ENCODE data around the gene MTFMT. TPM values are rescaled to one million over a fixed set of nuclear protein-coding genes. Genes with fewer than 3 reads are reported as not detected.
"Not testable (repeated sequence)": the region's sequence is repeated elsewhere in the genome, so short reads cannot be mapped to it uniquely, and the experiment has no call there.

Gene MTFMT
- total RNA-seq, 1 donor from 2014 or later: 19.8 TPM

DNA sequence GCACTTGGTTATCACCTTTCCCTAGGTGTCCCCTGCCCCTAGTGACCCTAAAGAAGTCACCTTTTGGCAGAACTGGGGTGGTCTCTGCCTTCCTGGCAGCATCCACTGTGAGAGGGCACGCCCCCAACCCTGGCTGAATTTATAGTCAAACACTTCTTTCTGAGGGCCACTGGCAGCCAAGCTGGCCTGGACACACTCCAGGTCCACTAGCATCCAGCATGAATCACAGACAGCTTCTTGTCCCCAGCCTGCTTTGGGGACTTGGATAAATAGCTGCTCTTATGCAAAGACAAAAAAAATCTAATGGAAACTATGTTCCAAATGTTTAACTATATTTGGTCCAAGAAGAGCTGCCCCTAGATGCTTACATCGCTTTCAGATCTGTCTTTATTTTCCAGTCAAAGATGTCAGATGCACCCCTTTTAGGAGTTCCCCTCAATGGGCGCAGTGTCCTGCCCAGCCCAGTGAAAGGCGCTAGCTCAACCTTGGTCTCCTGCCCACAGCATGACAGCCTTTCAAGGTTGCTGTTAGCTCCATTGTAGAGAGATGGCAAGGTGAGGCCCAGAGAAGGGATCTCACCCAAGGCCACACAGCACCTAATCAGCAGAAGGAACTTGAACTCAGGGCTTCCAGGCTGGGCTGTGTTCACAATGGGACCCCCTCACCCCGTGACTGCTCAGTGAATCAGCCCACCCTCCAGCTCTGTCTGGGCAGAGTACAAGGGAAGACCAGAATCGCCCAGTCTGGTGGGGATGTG is 31.4 kb upstream of the MTFMT start:
- DNase-seq (ENCODE audit: low spot score): no peak

- DNase-seq (ENCODE audit: low spot score): no peak
Observed at GRCh38 chr15:65059931-65060596, 30.6 kb upstream of the MTFMT start.

- no peak for DNase-seq (ENCODE audit: low spot score)
Observed at GRCh38 chr15:65059369-65059750, 29.9 kb upstream of the MTFMT start.

DNA sequence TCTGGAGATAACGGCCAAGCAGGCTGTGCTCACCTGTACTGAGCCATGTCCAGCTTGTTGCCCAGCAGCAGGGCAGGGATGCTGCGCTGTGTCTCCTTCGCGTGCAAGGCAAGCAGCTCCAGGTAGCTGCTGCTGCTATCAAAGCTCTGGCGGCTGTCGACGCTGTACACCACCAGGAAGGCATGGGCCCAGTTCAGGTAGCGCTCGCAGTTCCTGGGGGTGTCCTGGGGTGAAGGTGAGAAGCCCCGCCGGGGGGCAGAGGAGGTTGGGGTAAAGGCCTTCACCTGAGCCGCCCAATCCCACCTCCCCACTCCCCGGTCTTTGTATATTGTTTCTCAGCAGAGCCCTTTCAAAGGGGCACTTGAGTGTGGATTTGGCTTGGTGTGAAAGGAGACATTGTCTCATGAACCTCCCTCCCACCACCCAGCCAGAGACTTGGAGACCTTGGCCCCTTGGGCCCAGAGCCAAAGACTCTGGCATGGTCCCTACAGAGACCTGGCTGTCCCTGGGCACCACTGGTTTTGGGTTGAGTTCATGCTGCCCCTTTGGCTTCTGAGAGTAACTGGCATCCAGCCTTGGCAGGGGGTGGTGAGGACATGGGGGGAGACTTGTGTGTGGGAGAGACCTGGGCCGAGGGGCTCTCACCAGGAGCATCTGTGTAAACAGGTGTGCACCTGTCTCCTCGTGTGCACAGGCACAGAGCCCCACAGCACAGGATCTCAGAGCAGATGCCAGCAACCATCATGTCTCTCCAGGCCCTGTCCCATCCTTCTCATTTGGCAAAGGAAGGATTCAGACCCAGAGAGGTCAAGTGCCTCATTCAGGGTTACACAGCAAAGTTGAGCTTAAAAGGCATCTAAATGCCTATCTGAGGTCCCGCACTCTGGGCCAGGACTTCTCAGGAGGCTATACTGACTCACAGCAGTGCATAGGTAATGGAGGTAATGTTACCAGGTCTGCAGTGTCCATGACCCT is 29.2 kb upstream of the MTFMT start:
- no peak for DNase-seq (ENCODE audit: low spot score)

DNA sequence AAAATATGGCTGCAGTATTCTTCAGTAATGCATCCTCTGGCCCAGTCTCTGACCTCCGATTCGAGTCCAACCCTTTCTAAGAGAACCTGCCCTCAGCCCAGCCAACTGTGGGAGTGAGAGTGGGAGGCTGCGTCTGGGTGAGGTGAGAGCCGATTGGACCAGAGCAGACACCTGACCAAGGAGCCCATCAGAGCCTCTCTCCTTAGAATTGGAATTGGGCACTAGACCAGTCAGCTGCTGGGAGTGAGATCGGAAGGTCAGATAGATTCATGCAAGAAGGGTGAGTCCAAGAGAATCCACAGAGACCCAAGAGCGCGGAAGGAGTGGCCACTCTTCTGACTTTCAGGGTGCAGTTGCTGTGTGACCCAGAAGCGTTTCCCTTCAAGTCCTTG is 28.1 kb upstream of the MTFMT start:
- no peak for DNase-seq (ENCODE audit: low spot score)

DNA sequence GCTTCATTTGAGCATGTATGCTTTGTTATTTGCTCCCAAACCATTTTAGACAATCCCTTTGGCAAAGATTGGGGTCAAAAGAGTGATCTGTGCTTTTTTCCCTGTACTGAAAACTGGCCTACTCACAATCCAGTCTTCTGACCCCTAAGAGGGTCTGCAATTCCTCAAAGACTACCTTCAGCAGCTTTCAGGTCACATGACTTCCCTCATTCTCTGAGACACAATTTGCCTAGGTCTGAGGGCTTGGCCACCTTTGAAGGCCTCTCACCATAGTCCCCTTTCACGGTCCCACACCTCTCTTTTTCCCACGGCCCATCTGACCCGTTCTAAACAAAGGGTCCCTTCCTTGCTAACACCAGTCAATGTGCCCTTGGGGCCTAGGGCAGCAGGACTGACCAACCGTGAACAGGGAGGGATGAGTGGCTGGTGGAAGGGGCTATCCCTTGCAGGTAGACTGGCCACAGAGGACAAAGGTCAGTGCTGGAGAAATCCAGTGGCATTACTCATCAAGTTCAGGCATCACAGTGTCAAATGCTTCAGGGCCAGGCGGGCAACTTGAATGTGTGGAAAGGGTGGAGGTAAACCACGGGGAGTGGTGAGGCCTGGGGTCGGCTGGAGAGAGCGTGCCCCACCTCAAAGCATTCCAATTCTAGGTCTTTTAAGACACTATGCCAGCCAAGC is 27.6 kb upstream of the MTFMT start:
- no peak for DNase-seq (ENCODE audit: low spot score)

DNA sequence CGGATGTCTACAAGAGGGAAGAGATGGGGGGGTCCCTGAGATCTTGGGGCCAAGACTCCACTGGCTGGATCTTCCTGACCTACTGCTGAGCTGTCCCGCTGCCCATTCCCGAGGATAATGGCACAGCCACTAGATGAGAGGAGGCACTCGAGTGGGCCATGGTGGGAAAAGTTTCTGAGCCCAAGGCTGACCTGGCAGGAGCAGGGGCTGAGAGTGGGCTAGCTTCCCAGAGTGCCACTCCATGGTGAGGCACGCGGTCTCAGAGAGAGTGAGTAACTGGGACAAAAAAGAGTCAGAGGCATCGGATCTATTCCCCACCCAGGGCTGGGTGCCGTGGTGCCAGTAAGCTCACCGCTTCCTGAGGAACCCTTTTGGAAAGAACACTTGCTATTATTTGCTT is 26.7 kb upstream of the MTFMT start:
- no peak for DNase-seq (ENCODE audit: low spot score)

DNA sequence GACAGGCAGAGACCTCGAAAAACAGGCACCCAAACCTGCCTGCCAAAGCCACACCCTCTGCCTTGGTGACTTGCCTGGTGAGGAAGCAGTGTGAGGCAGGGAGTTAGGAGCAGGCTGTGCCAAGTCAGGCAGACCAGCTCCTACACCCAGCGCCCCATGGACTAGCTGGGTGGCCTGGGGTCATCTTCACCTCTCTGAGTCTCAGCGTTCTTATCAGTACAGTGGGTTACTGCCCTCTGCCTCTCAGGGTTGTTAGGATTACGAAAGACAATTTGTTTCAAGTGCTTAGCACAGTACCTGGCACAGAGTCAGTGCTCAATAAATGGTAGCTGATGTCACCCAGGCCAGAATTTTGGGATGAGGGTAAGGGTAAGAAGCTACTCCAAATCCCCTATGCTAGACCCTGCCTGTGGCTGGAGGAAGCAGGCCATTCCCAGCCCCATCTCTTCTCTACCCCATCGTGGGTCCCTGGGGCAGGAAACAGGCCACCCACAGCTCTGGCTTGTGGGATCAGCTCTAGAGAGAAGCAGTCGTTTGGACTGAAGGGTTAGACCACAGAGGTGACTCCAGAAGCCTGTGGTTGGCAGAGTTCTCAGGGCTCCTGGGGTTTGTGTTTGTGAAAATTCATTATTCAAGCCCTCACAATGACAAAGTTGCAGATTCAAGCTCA is 25.9 kb upstream of the MTFMT start:
- no peak for DNase-seq (ENCODE audit: low spot score)

DNA sequence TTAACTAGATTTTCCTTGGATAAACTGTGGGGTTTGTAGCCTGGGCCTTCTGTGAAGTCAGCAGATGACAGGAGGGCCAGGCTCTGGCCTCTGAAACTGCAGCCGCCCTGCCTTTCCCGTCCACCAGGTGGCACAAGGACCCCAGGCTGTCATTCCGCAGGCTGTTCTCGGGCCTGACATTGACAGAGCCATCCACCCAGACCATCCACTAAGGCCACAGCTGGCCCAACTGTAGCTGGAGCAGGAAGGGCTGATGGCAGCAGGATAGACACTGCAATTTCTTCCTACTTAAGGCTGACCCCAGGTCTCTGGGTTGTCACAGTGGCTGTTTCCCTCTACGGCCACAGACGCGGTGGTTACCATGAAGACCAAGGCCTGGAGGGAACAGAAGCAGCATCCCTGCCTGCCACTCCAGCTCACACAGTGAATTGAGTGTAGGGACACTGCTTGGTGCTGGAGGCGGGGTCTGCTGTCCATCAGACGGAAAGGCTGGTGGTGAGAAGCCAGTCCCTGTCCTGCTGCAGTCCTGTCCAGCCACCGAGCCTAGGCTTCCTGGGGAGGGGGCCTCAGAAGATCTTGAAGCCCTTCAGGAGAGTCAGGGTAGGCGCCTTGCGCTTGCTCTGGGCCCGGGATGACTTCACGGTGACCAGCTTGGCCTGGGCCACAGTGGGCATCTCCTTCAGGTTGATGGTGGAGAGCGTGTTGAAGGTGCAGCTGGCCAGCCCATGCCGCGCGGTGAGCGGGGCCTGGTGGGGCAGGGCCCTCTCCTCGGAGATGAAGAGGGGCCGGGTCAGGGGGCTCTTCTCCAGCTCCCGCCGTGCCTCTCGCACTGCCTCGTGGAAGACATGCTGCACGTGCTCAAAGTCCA is 25.1 kb upstream of the MTFMT start:
- DNase-seq (ENCODE audit: low spot score): peak; percentile 80

DNA sequence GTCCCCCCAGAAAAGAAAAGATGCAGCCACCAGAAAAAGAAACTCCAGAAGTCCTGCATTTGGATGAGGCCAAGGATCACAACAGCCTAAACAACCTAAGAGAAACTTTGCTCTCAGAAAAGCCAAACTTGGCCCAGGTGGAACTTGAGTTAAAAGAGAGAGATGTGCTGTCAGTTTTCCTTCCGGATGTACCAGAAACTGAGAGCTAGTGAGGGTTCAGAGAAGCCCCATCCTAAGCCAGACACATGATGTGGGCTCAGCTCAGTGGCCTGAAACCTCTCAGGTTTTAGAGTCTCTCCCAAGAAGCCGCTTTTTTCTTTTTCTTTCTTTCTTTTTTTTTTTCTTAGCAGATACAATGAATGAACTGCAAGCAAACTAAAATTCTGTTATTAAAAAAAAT is 23.5 kb upstream of the MTFMT start:
- DNase-seq (ENCODE audit: low spot score): no peak

DNA sequence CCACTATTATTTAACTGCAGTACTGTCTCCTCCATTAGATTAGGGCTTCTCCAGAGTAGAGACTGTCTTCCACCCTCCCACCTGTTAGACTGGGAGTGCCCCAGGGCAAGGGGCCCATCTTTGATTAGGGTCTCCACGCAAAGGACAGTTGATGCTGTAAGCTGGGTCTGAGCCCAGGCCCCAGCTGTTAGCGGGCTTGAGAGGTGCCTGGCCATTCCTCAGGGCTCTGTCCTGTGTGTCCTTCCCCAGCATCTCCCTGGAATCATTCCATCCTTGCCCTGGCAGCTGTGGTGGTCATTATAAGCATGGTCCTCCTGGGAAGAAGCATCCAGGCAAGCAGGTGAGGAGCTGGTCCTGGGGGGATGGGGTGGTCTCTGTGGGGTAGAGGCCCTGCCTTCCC is 21.8 kb upstream of the MTFMT start:
- no peak for DNase-seq (ENCODE audit: low spot score)

DNA sequence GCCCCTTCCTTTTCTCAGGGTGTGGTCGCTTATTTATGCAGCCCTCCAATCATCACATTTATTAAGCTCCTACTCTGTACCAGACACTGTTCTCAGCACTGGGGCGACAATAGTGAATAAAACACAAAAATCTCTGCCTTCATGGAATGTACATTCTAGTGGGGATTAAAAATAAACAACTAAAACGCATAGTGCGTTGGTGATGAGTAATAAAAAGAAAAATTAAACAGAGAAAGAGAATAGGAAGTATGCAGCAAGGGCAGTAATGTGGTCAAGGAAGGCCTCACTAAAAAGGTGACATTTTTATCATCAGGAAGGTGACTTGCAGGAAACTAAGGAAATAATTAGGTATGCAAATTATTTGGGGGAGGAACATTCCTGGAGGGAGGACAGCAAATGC is 20.8 kb upstream of the MTFMT start:
- DNase-seq (ENCODE audit: low spot score): no peak

DNA sequence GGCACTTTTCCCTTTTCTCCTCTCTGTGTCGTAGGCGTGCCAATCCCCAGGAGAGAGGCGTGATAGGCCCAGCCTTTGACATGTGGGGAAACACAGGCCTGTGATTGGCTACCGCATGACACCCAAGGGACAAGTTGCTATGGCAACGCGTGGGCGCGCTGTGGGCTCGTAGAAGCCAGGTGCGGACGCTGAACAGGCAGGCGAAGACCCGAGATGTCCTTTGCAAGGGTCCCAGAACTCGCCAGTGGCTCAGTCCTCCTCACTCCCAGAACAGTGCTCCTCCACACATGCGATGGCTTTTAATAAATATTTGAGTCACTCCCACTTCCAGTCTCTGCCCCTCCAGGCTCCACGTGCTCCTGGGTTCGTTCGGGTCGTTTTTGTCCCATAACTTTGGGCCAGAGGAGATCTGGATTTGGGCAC is 20.0 kb upstream of the MTFMT start:
- DNase-seq (ENCODE audit: low spot score): peak; percentile 89

DNA sequence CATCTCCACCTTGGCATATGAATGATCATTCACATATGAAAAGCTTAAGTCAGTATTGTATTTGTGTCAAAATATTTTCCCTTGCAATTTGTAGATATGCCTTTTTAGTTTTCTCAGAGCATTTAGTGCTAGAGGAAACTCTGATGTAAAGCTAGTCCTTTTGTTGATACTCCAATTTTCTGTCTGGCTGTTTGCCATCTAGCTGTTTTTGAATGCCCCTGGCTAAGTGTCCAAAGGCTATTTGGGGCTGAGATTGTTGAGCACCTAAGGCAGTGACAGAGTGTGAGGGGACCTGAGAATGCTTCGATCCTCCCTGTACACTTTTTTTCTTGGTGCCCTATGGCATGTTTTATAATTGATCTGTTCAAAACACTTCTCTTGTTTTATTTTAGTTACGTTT is 18.8 kb upstream of the MTFMT start:
- no peak for DNase-seq (ENCODE audit: low spot score)

- no peak for DNase-seq (ENCODE audit: low spot score)
Observed at GRCh38 chr15:65044724-65045481, 15.5 kb upstream of the MTFMT start, which contains the start of gene SLC51B. Gene SLC51B (plus strand): TSS chr15:65045387. CDS start chr15:65050005, 4,618 bp downstream.

DNA sequence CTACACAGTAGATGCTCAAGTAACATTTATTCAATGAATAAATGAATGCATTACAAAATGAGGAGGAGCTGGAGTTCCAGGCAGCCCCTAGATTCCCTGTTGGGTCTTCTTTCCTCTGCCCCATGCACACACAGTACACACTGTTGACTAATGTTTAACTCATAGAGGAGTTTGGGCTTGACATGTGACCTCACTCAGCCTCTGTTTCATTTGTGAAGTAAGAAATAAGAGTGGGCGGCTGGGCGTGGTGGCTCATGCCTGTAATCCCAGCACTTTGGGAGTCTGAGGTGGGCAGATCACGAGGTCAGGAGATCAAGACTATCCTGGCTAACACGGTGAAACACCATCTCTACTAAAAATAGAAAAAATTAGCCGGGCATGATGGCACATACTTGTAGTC is 14.8 kb upstream of the MTFMT start:
- not testable (repeated sequence) for DNase-seq (ENCODE audit: low spot score)

DNA sequence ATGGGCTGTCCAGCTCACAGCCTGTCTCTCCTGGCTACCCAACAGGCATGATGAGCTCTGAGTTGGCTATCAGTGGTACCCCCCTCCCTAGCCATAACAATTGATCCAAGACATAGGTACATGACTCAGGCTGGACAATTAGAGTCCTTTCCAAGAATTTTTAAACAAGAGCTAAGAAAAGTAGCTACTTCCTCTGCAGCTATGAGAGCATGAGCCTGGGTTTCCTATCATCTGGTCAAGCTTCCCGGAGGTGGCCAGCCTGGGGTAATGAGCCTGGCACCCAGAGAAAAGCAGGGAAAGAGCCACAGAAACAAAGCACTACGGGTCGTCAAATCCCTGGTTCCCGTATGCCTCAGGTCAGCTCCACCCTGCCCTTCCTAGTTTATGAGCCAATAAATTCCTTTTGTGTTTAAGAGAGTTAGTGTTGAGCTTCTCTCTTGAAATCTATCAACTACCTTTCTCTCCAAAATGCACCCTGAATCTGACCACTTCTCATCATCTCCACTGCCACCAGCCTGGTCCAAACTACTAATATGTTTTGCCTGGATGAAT is 13.4 kb upstream of the MTFMT start:
- no peak for DNase-seq (ENCODE audit: low spot score)

- no peak for DNase-seq (ENCODE audit: low spot score)
Observed at GRCh38 chr15:65041787-65042186, 12.3 kb upstream of the MTFMT start.

DNA sequence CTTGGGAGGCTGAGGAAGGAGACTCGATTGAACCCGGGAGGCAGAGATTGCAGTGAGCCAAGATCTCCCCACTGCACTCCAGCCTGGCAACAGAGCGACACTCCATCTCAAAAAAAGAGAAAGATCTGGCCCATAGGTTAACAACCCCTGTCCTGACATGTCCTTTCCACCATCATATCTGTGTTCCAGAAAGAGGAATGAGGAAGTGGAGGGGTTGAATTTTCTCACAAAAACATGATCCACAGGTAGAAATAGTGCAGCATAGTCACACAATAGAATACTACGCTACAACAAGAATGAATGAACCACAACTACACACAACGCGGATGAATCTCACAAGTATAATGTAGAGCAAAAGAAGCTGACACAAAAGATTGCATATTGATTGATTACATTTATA is 11.0 kb upstream of the MTFMT start:
- no peak for DNase-seq (ENCODE audit: low spot score)

All from ureter (tissue), 1 donor.